Non-pigmented ciliary epithelial cell (primary cell): Measurements from ENCODE around the gene CHN1.
A peak's percentile ranks its signal among the peaks of the same experiment; 100 is the strongest.

ENCODE experiments used
- DNase-seq: peaks from one replicate; pipeline ENCODE4 v3.0.0-alpha.2; 2010; ENCODE audit warnings: low read depth

The CHN1 gene, protein sequence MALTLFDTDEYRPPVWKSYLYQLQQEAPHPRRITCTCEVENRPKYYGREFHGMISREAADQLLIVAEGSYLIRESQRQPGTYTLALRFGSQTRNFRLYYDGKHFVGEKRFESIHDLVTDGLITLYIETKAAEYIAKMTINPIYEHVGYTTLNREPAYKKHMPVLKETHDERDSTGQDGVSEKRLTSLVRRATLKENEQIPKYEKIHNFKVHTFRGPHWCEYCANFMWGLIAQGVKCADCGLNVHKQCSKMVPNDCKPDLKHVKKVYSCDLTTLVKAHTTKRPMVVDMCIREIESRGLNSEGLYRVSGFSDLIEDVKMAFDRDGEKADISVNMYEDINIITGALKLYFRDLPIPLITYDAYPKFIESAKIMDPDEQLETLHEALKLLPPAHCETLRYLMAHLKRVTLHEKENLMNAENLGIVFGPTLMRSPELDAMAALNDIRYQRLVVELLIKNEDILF

DNA sequence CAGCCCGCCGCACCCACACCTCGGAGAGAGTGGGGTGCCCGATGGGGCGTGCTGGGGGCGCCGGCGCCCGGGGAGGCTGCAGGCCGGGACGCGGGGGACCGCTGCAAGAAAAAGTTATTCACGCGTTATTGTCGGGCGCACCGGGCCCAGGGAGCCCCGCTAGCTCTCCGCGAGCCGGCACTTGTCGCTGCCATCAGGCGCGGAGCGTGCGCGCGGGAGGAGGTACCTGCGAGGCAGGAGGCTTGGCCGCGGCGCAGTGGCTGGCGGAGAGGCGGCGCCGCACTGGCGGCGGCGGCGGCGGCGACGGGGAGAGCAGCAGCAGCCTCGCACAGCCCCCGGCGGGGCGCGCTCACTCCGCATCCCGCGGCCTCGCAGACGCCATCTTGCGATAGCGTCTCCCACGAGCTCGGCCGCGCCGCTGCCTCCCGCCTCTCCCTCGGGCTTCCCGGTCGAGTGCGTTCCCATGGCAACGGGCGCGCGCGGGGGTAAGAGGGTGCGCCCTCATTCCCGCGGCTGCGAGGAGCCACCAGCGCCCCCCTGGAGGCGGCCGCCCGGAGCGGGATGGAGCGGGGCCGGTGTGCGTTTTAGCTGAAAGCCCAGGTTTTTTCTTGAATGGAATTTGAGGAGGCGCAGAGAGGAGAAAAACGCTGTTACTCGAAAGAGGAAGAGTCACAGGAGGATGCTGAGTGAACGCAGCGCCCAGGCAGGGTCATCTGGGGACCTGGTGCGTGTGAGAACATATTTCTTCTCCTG lies at the start of gene CHN1:
CHN1 (minus strand) TSS at position 402 of the 753 bp plus-strand sequence. CDS start 469 bp downstream, outside the sequence.
- DNase-seq, result no peak

DNA sequence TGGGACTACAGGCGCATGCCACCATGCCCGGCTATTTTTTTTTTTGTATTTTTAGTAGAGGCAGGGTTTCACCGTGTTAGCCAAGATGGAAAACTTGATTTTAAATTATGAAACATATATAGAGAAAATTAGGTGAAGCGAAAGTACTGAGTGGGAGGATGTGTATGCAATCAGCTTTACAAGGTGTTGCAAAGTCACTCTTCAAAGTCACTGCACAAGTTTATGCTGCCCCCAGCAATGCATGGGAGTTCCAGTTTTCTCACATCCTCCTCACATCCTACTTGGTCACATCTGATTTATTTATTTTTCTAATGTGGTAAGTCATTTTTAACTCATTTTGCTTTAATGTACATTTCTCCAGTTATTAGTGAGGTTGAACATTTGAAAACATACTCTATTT lies 49.2 kb upstream of the CHN1 start:
- no peak for DNase-seq

DNA sequence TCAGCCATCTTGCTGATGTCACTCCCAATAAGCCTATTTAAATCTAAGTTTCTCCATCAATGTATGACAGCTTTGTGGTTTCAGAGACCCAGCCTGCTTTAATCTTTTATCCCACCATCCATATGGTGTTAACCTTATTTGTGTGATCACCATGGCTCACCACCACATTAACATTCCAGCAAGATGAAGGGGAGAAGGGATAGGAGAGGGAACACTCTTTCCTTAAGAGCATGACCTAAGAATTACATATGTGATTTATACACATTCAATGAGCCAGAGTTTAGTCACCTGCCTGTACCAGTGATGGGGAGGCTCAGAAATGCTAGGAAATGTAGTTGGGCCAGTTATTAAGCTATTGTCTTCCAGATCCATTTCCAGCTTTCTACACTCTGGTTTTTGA lies 44.5 kb upstream of the CHN1 start:
- DNase-seq, result no peak

DNA sequence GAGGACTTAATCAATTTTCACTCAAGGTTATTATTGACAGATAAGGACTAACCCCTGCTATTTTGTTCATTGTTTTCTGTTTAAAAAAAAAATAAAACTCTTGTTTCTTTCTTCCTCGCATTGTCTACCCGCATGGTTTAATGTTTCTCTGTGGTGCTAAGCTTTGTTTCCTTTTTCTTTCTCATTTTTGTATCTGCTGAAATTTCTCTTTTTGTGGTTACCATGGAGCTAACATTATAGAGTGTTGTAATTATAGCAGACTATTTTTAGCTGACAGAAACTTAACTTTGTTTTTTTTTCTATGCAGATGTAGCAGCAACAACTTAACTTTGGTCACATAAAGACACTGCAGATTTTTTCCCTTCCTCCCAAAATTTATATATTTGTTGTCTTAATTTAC lies 43.1 kb upstream of the CHN1 start:
- no peak for DNase-seq

DNA sequence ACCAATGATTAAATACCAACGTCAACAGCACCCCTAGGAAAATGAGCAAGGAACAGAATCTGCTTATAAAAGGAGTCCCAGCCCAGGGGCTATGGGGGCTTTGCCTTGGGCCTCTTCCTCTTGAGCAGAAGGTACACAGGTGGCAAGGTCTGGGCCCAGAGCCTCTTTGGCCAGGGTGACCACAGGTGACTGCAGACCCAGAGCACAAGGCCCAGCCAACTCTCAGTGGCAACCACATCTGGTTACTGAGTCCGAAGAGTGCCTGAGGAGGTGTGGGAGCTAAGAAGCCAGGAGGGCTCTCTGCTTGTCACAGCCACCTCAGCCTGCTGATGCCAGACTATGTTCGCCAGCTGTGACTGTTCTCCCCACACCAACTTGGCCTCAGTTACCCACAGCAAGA lies 34.3 kb upstream of the CHN1 start:
- DNase-seq, result no peak

DNA sequence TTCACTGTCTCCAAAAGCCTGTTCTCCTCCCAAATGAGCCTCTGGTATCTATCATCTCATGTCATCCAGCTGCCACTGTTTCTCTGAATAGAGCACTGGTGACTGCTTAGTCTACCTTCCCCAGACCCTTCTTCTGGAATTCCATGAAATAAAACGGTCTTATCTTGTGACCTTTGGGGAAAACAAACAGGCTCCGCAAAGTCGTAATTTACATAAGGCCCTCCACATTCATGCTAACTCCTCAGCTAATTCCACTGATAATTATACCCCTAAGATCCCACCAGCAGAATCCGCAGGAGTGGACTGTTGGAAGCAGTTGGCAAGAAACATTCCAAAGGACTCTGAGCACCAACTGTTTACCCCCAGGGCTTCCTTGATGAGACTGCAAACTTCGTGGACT lies 33.9 kb upstream of the CHN1 start:
- no peak for DNase-seq

DNA sequence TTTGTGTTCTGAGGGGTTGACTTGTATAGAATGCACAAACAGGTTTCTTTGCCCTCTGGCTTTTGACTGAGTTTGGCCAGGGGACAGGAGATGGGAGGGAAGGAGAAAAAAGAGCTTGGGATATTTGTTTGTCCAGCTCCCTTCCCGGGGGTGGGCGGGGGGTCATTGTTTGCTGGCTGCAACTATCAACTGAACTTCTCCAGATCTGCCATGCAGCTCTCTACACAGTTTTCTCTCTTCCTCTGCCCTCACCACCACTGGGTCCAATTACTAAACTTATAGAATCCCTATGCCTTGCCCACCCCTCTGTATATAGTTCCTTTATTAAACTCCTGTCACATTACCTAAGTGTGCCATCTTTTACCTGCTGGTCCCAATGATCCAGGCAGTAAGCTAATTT lies 32.8 kb upstream of the CHN1 start:
- DNase-seq, result no peak

DNA sequence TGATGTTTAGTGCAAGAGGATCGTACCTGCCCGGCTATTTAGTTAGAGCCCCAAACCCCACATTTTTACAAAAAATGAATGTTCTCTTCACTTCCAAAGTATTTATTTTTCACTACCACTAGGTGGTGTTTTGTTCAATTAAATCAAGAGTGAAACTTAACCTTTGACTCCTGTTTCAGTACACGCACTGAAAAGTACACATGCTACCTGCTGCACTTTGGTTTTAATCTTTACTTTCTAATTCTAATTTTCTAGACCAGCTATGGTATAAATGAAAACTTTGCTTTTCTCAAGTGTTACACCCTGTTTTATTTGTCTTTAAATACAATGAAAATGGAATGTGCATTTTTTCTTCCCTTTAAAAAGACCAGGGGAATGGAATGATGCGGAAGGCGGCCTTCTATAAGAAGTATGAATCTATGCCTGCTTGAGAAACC lies 31.4 kb upstream of the CHN1 start:
- no peak for DNase-seq

DNA sequence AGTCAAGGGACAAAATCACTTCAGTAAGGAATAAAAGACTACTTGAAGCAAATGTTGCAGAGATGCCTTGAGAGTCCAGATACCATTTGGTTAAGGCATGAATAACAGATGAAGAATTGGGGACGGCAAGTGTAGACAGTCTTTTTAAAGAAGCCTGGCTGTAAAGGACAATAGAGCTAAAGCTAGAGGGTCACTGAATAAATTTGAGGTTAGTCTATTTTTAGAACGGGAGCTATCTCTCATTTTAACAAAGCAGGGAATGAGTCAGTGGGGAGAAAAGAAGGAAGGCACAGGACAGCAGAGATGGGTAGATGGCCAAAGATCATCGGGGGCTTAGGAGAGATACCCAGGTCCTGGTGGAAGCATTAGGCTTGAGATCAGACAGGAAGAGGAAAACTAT lies 30.6 kb upstream of the CHN1 start:
- no peak for DNase-seq

DNA sequence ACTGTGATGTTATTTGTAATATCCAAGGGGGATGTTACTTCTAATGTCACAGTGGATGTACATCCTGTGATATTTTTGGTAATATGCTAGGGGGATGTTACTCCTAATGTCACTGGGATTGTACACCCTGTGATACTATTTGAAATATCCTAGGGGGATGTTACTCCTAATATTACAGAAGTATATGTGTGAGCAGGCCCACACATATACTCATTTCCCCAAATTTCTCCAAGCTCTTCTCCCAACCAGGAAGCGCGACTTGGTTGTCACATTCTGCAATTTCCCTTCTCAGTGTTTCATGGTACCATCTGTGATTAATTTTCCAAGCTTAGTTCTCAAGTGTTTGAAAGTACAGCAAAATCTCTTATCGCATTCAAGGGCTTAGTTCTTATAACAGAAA lies 29.5 kb upstream of the CHN1 start:
- DNase-seq, result no peak

DNA sequence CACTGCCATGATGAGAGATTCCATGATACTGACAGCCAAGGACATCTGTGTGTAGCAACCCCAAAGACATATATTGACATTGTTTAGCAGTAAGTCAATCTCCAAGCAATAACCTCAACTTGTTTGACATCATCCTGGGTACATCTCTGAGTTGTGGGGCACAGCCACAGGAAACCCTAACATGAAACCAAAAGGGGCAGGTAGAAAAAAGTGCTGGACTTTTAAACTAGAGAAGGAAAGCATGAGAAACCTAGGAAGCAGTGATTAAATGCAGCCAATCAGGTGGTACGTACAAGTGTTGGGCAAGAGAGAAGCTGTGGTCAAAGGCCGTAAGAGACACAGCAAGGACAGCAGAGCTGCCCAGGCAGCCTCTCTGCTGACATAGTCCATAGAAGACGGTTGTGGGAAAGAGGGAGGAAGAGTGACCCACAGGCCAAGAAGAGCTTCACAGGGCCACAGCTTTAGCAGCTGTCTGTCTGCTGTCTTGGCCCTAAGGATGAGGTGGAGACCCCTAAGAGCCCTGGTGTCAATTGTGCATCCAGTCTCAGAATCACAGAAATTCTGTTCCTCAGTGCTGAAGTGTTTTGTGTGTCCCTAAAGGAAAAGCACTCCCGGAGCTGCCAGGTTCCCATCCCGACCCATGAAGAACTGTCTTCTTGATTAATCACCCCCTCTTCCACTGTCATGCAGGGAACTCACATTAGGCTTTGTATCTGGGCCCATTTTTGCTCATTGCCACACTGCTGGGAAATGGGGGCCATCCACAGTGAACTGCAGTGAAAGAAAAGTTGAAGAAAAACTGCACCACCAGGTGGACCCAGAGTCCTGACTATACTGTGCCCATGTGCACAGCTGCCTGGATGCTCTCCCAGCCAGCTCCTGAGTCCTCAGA lies 25.4 kb upstream of the CHN1 start:
- DNase-seq, result peak; percentile 24

DNA sequence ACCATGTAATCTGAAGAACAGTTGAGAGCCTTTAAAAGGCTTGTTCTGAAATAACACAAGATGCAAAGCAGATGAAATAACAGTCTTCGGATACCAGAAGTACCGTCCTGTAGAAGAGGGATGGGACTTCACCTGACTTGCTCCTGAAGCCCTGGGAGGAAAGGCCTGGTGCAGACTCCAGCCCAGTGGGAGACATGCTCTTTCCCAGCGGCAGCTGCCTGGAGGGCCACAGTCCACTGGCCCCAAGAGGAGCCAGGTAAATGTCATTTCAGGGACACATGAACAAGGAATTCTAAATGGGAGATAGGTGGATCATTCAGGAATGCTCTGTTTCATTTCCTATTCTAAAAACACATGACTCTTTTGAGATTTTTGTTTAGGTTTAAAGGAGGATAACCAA lies 22.6 kb upstream of the CHN1 start:
- no peak for DNase-seq

DNA sequence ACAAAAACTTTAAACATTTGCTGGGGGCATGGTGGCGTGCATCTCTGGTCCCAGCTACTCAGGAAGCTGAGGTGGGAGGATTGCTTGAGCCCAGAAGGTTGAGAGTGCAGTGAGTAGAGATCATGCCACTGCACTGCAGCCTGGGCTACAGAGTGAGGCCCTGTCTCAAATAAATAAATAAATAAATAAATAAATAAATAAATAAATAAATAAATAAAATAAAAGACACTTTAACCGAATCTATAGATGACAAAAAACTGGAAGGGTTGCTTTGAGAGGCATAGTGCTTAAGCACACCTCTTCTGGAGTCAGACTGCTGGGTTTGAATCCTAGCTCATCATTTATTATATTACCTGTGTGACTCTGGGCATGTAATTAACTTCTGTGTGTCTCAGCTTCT lies 21.2 kb upstream of the CHN1 start:
- DNase-seq, result no peak

DNA sequence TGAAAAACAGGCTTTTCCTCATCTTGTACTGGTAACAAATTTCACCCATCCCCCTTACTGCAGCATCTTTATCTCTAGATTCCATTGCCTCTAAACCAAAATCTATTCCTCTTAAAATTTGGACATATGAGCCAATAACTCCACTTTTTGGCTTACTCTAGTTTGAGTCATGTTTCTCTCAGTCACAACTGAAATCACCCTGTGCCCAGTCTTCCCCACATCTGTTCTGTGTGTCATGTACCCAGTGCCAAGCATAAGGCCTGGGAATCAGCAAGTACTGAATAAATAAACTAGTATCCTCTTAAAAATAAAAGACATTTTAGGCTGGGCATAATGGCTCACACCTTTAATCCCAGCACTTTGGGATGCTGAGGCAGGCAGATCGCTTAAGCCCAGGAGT lies 20.8 kb upstream of the CHN1 start:
- DNase-seq, result no peak

DNA sequence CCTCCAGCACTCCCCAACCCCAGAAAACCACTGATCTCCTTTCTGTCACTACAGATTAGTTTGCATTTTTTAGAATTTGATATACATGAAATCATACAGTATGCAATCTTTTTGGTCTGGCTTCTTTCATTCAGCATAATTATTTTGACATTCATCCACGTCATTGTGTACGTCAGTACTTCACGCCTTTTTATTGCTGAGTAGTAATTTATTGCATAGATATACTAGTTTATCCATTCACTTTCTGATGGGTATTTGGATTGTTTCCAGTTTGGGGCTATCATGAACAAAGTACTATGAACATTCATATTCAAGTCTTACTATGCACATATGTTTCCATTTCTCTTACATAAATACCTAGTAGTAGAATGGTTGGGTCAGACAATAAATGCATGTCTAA lies 20.1 kb upstream of the CHN1 start:
- DNase-seq, result no peak

DNA sequence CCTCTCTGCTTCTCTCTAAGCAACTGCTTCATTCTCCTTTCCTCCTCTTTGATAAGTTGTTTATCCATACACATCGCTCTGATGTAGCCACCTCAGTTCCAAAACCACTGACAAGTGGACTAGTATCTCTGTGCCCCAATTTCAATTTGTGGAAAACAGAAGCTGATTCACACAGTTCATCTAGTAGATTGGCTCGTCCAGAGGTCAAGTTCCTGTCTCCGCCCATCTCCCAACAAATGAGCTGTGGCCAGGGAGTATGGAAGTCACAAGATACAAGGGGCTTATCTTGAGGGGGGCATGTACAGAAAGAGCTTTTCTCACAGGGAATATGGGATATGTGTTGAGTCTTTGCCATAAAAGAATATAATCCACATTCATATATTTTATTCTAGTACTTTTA lies 17.7 kb upstream of the CHN1 start:
- no peak for DNase-seq

DNA sequence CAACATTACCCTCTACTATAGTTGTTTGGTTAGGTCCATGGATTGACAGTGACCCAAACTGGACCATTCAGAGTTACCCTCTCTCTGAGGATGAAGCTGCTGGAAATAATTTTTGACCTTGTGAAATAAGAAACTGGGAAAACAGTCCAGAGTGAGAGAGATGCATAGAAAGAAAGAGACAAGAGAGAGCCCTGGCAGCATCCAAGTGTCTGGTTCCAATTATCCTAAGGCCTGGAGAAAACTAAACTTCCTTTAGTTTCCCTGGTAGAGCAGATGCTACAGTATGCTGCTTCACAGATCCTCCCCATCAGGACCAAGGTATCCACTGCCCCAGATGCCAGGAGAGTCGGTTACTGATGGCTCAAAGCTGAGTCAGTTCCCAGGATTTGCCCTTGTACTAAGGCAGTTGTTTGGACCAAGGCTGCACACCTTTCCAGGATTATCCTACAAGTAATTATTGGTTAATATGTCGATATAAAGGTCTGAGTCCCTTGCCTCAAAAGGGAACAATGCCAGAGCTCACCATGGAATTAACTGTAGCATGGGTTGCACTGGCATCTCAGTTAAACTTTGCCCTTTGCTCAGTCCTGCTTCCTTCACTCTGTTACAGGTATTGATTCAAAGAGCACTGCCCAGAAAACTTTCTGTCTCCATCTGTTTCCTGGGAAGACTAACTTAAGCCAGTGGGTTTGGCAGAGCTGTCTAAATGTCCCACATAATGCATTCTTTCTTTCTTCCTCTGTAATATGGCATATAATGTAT lies 14.6 kb upstream of the CHN1 start:
- no peak for DNase-seq

DNA sequence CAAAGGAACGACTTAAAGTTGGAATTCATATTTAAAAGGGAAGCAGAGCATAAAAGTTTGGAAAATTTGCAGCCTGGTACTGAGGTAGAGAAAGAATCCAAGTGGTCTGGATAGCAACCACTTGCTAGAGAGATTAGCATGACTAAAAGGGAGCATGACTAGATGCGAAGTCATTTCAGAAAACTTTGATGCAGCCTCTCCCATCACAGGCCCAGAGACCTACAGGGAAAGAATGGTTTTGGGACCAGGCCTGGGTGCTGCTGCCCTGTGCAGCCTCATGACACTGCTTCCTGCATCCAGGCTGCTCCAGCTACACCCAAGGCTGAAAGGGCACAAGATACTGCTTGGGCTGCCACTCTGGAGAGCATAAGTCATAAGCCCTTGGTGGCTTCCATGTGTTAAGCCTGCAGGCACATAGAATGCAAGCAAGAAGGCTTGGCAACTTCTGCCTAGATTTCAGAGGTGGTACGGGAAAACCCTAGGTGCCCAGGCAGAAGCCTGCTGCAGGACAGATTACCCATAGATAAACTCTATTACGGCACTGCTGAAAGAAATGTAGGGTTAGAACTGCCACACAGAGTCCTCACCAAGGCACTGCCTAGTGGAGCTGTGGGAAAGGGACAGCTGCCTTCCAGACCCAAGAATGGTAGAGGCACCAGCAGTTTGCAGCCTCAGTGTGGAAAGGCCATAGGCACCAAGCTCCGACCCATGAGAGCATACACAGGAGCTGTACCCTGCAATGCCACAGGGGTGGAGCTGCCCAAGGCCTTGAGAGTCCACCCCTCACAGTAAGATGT lies 12.6 kb upstream of the CHN1 start:
- no peak for DNase-seq

DNA sequence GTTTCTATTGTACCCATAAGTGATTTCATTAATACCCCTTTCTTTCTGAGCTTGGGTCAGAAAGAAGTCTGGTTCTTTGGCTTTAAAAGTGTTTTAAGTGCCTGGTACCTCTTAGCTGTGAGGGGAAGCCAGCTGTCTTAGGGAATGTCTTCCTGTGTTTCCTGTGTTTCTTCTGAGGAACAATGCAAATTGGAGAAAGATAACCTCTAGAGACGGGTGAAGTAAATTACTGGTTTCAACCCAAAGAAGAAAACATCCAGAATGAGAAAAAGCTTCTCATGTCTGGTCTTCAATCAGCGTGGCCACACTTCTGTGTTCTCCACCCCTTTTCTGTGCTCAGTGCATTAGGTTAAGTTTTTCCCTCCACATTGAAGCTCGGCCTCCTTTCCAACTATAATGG lies 10.2 kb upstream of the CHN1 start:
- no peak for DNase-seq

DNA sequence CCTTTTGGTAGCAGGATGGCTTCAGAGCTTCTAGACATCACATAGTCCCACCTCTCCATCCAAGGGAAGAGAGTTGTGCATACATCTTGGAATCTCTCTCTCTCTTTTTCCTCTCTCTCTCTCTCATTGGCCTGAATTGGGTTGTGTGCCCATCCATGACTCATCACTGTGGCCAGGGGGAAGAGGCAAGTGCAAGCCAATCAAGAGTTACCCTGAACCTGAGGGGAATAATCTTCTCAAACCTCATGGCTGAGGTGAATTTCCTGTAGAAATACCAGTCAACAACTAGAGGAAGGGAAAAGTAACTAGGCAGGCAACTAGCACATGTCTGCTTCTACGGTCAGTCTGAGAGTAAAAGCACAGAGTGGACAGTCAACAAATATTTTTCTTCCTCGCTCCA lies 7.3 kb upstream of the CHN1 start:
- DNase-seq, result no peak

DNA sequence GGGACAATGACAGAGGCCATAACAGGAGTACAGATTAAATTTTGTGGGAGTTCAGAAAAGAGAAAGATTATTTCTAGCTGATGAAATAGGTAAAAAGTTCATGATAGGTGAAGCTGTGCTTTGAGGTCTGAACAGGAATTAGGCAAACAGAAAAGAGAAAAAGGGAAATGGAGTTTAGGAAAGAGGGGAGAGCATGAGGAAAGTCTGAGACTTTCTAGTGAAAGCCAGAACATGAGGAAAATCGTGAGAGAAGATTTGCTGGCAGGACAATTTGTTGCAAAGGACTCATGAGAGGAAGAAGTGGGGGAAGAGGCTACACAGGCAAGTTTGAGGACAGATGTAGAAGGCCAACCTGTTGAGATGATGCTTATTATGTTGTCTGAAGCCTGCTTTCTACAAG lies 6.3 kb upstream of the CHN1 start:
- no peak for DNase-seq
